Ovary (tissue), 3 donors: ENCODE measurements around the gene CARMIL1.

Experiments
- POLR2A ChIP-seq: fragments of 450-650 bp; IDR thresholded peaks from one replicate; pipeline ENCODE4 v1.6.1; 2017; ENCODE audit warnings: antibody characterized with exemption, mild to moderate bottlenecking, moderate library complexity
- TF ChIP-seq, protein P1 (sequence below), 3 donors: fragments of 450-650 bp in 2 of 3; fragments of 200-600 bp in 1 of 3; IDR thresholded peaks; one replicate each; pipeline versions ENCODE4 v1.5.1 to v1.8.0; 2016 to 2022; ENCODE audit warnings: antibody characterized with exemption in 3 of 3, mild to moderate bottlenecking in 1 of 3
- donor health status: DM: no; HTN: no; CAD: no.

DNA sequence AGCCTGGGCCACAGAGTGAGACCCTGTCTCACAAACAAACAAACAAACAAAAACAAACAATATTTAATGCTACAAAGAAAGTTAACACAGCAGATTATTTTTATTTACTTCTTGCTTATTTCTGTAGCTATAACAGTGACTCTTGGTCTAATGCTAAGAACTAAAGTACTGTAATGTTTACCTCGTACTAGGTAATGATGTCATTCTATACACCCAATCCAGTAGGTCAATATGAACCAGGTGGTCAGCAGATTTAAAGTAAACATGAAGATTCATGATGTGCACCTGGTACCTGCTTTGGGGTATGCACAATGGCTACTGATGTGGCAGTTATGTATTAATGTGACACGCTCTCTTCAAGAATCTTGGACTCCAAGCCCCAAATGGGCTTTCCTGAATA lies 36.6 kb upstream of the CARMIL1 start:
- TF ChIP-seq, protein P1, sequence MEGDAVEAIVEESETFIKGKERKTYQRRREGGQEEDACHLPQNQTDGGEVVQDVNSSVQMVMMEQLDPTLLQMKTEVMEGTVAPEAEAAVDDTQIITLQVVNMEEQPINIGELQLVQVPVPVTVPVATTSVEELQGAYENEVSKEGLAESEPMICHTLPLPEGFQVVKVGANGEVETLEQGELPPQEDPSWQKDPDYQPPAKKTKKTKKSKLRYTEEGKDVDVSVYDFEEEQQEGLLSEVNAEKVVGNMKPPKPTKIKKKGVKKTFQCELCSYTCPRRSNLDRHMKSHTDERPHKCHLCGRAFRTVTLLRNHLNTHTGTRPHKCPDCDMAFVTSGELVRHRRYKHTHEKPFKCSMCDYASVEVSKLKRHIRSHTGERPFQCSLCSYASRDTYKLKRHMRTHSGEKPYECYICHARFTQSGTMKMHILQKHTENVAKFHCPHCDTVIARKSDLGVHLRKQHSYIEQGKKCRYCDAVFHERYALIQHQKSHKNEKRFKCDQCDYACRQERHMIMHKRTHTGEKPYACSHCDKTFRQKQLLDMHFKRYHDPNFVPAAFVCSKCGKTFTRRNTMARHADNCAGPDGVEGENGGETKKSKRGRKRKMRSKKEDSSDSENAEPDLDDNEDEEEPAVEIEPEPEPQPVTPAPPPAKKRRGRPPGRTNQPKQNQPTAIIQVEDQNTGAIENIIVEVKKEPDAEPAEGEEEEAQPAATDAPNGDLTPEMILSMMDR (IDR thresholded peaks at IDR 0.05) = no peak
- no peak for TF ChIP-seq POLR2A
